Fibroblast of villous mesenchyme (primary cell): ENCODE data around the gene IL21. TPM values are rescaled to one million over a fixed set of nuclear protein-coding genes. Genes with fewer than 3 reads are reported as not detected.
"Not testable (repeated sequence)": the region's sequence is repeated elsewhere in the genome, so short reads cannot be mapped to it uniquely, and the experiment has no call there.

ENCODE experiments used
- DNase-seq: peaks from one replicate; pipeline ENCODE4 v3.0.0-alpha.2; 2010; ENCODE audit warnings: low read depth
- H3K4me3 ChIP-seq: 2 replicates; pipeline ENCODE4 v1.5.1; 2011; ENCODE audit warnings: low read depth, mild to moderate bottlenecking, low read length
- total RNA-seq: library from RNA; depleted of rRNA; stranded (reverse); fragments of >200 nt; gene quantifications from 2 replicates; pipeline ENCODE4 v1.2.3, GENCODE V29; 2012
- TF ChIP-seq, protein P1 (sequence below): IDR thresholded peaks from 2 replicates; pipeline ENCODE4 v1.5.1; 2012; ENCODE audit warnings: low read depth, mild to moderate bottlenecking, low read length; ENCODE audit not compliant: insufficient read depth

Gene IL21
- total RNA-seq, 1 donor, result not detected

DNA sequence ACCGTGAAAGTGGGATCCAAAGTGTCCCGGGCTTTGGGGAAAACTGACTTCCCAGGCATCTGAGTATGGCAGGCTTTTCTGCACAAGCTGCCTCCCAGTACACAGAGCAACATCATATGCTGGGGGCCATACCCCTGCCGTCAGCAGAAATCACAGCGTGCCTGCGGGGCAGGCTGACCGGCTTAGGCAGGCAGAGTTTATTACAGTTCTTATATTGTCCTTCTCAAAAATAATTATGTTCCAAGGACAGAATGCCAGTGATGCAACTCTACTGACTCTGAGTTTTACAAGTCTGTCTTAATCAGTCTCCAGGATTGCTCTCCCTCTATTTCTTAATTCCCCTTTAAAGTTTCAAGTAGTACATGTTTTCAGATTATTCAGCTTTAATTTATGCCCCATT is 37.0 kb downstream of the IL21 start:
- peak; percentile 84 for DNase-seq
- H3K4me3 ChIP-seq, result no peak overlapping the region
- TF ChIP-seq, protein P1, sequence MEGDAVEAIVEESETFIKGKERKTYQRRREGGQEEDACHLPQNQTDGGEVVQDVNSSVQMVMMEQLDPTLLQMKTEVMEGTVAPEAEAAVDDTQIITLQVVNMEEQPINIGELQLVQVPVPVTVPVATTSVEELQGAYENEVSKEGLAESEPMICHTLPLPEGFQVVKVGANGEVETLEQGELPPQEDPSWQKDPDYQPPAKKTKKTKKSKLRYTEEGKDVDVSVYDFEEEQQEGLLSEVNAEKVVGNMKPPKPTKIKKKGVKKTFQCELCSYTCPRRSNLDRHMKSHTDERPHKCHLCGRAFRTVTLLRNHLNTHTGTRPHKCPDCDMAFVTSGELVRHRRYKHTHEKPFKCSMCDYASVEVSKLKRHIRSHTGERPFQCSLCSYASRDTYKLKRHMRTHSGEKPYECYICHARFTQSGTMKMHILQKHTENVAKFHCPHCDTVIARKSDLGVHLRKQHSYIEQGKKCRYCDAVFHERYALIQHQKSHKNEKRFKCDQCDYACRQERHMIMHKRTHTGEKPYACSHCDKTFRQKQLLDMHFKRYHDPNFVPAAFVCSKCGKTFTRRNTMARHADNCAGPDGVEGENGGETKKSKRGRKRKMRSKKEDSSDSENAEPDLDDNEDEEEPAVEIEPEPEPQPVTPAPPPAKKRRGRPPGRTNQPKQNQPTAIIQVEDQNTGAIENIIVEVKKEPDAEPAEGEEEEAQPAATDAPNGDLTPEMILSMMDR, result no peak

DNA sequence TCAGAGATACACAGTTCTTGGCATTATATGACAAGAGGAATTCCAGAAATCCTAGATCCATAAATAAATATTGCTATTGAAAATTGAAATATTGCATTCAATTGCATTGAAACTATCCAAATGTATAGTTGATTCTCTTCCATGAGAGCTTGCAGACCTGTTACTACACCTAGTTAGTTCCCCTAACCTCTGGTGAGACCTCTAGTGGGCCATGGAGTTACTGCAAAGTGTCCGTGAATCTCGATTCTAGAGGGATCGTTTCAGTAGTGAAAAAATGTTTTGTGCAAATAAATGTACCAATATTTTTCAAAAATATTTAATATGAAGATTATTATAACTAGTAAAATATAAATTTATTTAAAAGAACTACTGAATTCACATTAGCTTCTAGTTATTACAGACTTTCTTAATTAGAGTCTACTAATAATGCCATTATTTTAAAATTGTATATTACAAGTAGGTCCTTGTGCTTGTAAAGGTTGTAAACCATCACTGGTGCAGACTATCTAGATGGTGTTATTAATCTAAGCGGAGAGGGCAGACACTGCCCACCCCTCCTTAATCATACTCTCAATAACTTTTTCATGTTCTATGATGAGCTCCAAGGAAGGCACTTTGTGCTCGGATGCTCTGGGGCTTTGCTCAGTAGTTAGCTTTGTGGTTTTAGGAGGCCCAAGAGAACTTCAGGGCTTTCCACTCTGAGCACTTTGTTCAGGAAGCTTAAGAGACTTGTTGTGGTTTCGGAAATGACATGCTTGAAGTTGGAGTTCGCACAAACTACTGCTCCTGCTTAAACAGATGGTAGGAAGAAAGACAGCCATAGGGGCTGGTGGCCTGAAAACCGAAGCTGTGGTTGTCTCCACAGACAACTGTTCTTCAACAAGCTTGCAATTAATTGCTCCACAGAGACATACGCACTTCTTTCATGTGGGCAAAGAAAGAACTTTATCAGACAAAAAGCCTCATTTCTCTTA is 42.8 kb downstream of the IL21 start:
- DNase-seq, result peak; percentile 36
- TF ChIP-seq, protein P1, result peak; percentile 81
- H3K4me3 ChIP-seq, result no peak overlapping the region

DNA sequence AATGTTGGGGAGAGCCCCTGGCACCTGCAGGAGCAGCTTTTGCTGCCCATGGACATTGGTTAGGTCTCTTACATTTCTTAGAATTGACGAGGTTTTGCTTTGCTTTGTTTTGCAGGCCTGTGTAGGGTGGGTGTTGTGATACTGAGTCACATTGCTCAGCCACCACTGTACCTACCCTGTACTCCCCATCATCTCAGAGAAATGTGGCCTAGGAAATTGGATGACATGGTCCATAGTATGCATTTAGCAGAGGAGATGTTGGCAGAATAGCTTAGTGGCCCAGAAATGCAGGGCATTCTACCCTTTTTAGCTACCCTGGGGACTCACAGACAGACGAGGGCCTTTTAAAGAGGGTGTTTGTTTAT is 43.7 kb downstream of the IL21 start:
- no peak for DNase-seq
- TF ChIP-seq, protein P1, result no peak
- no peak overlapping the region for H3K4me3 ChIP-seq

DNA sequence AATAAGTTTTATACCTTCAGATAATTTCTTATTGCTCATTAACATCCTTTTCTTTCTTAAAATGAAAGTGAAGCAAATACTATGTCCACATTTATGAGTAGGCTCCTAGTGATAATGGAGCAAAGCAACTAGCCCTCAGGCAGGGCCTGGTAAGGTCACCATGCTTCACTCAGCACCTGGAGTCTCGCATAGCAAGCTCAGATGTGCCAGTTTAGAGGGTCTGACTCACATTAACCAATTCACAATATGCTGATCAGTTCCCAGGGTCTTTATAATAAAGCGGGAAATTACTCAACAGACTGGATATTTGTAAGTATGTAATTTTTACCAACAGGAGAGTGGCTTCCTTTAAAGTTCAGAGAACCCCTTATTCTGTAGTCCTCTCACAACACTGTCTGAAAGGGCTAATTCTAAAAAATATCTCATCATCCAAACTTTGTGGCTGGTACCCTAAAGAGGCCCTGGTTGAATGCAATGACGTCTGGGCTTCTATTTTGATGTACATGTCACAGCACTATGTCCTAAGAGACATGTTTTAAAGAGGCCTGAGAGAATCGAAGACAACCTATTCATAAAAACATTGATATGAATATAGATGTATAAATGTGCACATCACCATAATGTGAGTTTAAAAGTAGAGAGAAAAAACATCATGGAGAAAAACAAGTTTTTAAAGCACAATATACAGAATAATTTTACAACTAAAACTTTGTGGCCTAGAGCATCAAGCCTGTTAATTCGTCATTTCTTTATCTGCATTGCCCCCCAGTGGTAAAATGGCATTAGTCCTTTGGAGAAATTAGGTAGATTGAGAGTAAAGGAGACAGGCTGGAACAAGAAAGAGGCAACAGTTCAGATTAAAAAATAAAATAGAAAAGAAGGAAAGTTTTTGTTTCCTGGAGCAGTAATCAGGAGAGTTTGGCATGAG is 44.3 kb downstream of the IL21 start:
- no peak overlapping the region for H3K4me3 ChIP-seq
- DNase-seq, result peak; percentile 60
- TF ChIP-seq, protein P1, result peak; percentile 62

DNA sequence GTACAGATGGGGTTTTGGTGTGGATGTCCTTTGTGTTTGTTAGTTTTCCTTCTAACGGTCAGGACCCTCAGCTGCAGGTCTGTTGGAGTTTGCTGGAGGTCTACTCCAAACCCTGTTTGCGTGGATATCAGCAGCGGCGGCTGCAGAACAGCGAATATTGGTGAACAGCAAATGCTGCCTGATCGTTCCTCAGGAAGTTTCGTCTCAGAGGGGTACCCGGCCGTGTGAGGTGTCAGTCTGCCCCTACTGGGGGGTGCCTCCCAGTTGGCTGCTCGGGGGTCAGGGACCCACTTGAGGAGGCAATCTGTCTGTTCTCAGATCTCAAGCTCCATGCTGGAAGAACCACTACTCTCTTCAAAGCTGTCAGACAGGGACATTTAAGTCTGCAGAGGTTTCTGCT is 46.5 kb downstream of the IL21 start:
- H3K4me3 ChIP-seq, DNase-seq: not testable (repeated sequence)

DNA sequence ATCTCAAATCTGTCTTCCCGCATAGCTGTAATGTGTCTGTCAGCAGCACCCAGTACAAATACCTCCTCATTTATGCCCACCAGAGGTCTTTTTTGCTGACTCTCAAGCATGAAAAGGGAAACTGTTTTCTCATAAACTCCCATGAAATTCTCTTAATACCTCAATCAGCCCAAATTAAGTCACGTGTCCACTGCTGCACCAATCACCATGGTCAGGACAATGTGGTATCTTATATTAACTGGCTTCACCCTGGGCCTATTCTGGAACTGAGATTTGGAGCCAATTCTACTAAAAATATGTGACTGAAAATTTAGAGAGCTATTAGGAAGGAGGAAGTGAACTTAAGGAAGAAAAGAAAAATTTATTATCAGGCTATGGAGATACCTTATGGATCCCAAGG is 58.4 kb downstream of the IL21 start:
- H3K4me3 ChIP-seq, result no peak overlapping the region

More for the DNA sequence above, 58.4 kb downstream of the IL21 start:
- no peak for DNase-seq
- TF ChIP-seq, protein P1, result no peak

Other genes with a start within 250 kb of the IL21 start
- gene ADAD1, start 242.1 kb downstream of the IL21 start, total RNA-seq, result not detected in 2 replicates
- gene IL2, start 164.3 kb downstream of the IL21 start, total RNA-seq, result not detected in 2 replicates
- gene BBS12, start 111.6 kb upstream of the IL21 start, total RNA-seq, result 3.9 and 4.7 TPM in 2 replicates
- gene FGF2, start 205.8 kb upstream of the IL21 start, total RNA-seq, result 66.0 and 176 TPM in 2 replicates